Measurements from ENCODE around the gene FOXP1.

DNA sequence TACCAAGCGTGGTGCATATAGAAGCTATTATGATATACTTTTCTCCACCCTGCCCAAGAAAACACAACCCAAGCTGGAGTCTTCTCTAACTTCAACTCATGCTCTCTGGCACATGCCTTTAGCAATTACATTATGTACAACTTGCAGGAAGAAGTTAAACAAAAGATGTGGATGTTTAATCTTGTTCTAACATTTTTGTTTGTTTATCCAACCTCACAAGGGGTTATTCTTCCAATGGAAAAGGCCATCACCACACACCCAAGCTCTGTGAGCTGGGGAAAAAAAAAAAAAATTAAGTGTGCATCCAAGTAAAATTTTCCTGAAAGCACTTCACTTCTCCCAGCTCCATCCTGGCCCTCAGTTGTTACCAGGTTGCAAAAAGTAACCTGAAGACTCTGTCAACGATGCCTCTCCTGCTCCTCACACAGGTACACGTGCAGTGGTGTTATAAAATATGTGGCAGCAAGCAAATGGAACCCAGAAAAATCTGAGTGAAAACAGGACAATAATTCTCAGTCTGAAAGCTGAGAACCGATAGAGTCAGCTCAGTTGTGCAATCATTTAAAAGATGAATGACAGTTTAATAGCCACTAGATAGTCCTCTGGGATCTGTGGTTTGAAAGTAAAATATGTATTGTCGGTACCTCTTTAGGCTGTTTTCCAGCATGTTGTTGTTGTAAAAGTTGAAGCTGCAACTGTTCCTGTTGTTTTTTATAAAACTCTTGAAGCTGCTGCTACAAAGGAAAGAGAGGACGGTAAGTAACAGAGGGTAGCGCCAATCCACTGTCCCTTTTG, 531.4 kb downstream of the FOXP1 start:
- TF ChIP-seq, protein P1, sequence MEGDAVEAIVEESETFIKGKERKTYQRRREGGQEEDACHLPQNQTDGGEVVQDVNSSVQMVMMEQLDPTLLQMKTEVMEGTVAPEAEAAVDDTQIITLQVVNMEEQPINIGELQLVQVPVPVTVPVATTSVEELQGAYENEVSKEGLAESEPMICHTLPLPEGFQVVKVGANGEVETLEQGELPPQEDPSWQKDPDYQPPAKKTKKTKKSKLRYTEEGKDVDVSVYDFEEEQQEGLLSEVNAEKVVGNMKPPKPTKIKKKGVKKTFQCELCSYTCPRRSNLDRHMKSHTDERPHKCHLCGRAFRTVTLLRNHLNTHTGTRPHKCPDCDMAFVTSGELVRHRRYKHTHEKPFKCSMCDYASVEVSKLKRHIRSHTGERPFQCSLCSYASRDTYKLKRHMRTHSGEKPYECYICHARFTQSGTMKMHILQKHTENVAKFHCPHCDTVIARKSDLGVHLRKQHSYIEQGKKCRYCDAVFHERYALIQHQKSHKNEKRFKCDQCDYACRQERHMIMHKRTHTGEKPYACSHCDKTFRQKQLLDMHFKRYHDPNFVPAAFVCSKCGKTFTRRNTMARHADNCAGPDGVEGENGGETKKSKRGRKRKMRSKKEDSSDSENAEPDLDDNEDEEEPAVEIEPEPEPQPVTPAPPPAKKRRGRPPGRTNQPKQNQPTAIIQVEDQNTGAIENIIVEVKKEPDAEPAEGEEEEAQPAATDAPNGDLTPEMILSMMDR (IDR thresholded peaks at IDR 0.05) = no peak
- TF ChIP-seq, protein P2, sequence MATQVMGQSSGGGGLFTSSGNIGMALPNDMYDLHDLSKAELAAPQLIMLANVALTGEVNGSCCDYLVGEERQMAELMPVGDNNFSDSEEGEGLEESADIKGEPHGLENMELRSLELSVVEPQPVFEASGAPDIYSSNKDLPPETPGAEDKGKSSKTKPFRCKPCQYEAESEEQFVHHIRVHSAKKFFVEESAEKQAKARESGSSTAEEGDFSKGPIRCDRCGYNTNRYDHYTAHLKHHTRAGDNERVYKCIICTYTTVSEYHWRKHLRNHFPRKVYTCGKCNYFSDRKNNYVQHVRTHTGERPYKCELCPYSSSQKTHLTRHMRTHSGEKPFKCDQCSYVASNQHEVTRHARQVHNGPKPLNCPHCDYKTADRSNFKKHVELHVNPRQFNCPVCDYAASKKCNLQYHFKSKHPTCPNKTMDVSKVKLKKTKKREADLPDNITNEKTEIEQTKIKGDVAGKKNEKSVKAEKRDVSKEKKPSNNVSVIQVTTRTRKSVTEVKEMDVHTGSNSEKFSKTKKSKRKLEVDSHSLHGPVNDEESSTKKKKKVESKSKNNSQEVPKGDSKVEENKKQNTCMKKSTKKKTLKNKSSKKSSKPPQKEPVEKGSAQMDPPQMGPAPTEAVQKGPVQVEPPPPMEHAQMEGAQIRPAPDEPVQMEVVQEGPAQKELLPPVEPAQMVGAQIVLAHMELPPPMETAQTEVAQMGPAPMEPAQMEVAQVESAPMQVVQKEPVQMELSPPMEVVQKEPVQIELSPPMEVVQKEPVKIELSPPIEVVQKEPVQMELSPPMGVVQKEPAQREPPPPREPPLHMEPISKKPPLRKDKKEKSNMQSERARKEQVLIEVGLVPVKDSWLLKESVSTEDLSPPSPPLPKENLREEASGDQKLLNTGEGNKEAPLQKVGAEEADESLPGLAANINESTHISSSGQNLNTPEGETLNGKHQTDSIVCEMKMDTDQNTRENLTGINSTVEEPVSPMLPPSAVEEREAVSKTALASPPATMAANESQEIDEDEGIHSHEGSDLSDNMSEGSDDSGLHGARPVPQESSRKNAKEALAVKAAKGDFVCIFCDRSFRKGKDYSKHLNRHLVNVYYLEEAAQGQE (IDR thresholded peaks at IDR 0.05; ENCODE audit: insufficient read depth in 1 of 2, low read depth in 2 of 2, low read length in 1 of 2) = no peak
- TF ChIP-seq TCF7L2 (IDR thresholded peaks at IDR 0.05; ENCODE audit: low read depth, low read length) = no peak
- no peak for TF ChIP-seq POLR2AphosphoS5 (IDR thresholded peaks at IDR 0.05; ENCODE audit: low read depth, low read length)

Data from Panc1 (cell line).